HepG2 (cell line): Measurements from ENCODE around the gene C1QTNF1. TPM values are rescaled to one million over a fixed set of nuclear protein-coding genes. Genes with fewer than 3 reads are reported as not detected.

ENCODE experiments used
- ATAC-seq: fragments of 200-7000 bp; cut with Tn5 transposase; 3 replicates; pipeline ENCODE4 v1.9.1; 2020; ENCODE audit warnings: mild to moderate bottlenecking, moderate library complexity
- BruUV-seq: library from RNA; stranded (reverse); fragments of 400-500 nt; replicated peaks from 2 replicates; lab custom pipeline; 2021; lab: Mats Ljungman, UMichigan
- CTCF ChIA-PET: fragments of 300-600 bp; formaldehyde crosslinking; extraction: SDS; loops from one replicate; lab custom pipeline; 2021; ENCODE audit warnings: low total read pairs, inconsistent platforms, low intra/inter-chr PET ratio; lab: Yijun Ruan, JAX
- POLR2A ChIA-PET: fragments of 350-600 bp; sonication (Branson Sonifier 250); formaldehyde crosslinking; loops from one replicate; lab custom pipeline; 2020; ENCODE audit warnings: antibody characterized with exemption, inconsistent platforms; lab: Yijun Ruan, JAX
- DNase-seq: peaks from one replicate; pipeline ENCODE4 v3.0.0-alpha.2; 2015; ENCODE audit warnings: low spot score
- FAIRE-seq: peaks from 3 replicates; lab custom pipeline; 2011; peaks lifted over from hg19 to GRCh38; lab: Jason Lieb, UNC
- H2AFZ ChIP-seq: one replicate; pipeline ENCODE4 v1.6.1; 2011; ENCODE audit warnings: low read length, inconsistent platforms
- H3K27ac ChIP-seq: fragments of 300-600 bp; 3 replicates; pipeline ENCODE4 v1.8.0; 2011; ENCODE audit warnings: mixed run types, mild to moderate bottlenecking, mixed read lengths, low read length, inconsistent platforms; ENCODE audit not compliant: insufficient read depth; ENCODE audit errors: extremely low read length
- H3K27me3 ChIP-seq, 2 experiments: fragments of 200-600 bp in 1 of 2; 2 replicates in 1 of 2; 3 replicates in 1 of 2; pipeline versions ENCODE4 v1.6.0 to v1.8.0; 2011; ENCODE audit warnings: low read length in 2 of 2, mild to moderate bottlenecking in 2 of 2, moderate library complexity in 2 of 2, inconsistent platforms in 1 of 2; ENCODE audit not compliant: insufficient read depth in 2 of 2, control insufficient read depth in 1 of 2
- H3K36me3 ChIP-seq, 2 experiments: fragments of 200-600 bp in 1 of 2; replicated peaks in 1 of 2; 2 replicates in 1 of 2; 3 replicates in 1 of 2; pipeline versions ENCODE4 v1.5.1 to v1.8.0; 2011; ENCODE audit warnings: low read length in 2 of 2, inconsistent platforms in 1 of 2; ENCODE audit not compliant: insufficient read depth in 2 of 2, control insufficient read depth in 1 of 2
- H3K4me1 ChIP-seq: 2 replicates; pipeline ENCODE4 v1.5.1; 2012; ENCODE audit warnings: low read length, inconsistent platforms; ENCODE audit not compliant: insufficient read depth
- H3K4me2 ChIP-seq: 2 replicates; pipeline ENCODE4 v1.6.0; 2011; ENCODE audit warnings: low read depth, low read length, inconsistent platforms
- H3K4me3 ChIP-seq, 3 experiments: fragments of 200-600 bp in 1 of 3; sonication (generic), shearing (Covaris generic) in 1 of 3; replicated peaks in 1 of 3; 2 replicates each; pipeline ENCODE4 v1.5.1; 2011 to 2016; ENCODE audit warnings: low read length in 3 of 3, inconsistent platforms in 2 of 3, low read depth in 2 of 3, mild to moderate bottlenecking in 2 of 3, control low read depth in 1 of 3, mixed read lengths in 1 of 3; ENCODE audit not compliant: insufficient read depth in 1 of 3
- H3K79me2 ChIP-seq: one replicate; pipeline ENCODE4 v1.6.1; 2011; ENCODE audit warnings: low read length, inconsistent platforms; ENCODE audit not compliant: insufficient read depth
- H3K9ac ChIP-seq: 2 replicates; pipeline ENCODE4 v1.6.0; 2011; ENCODE audit warnings: mild to moderate bottlenecking, low read depth, low read length, inconsistent platforms; ENCODE audit not compliant: insufficient read depth
- H3K9me3 ChIP-seq: 2 replicates; pipeline ENCODE4 v1.5.1; 2012; ENCODE audit warnings: mild to moderate bottlenecking, low read length
- H4K20me1 ChIP-seq: 2 replicates; pipeline ENCODE4 v1.6.0; 2011; ENCODE audit warnings: inconsistent platforms, mild to moderate bottlenecking, low read length, moderate library complexity; ENCODE audit not compliant: insufficient read depth
- AHDC1 ChIP-seq: sonication (generic); formaldehyde crosslinking; IDR thresholded peaks from 2 replicates; pipeline ENCODE4 v1.5.1; 2020; ENCODE audit warnings: mild to moderate bottlenecking, missing genetic modification reagents, borderline replicate concordance
- ZNF160 ChIP-seq: sonication (generic); formaldehyde crosslinking; IDR thresholded peaks from 2 replicates; pipeline ENCODE4 v1.8.0; 2022; ENCODE audit warnings: mild to moderate bottlenecking, inconsistent platforms, missing genetic modification reagents
- WGBS: methylation state at CpG from one replicate; pipeline ENCODE4 v1.1.6; 2017; ENCODE audit warnings: low lambda C conversion rate; 5-methylcytosine and 5-hydroxymethylcytosine counted together
- in situ Hi-C: cut with HindIII; loops from 2 replicates; pipeline ENCODE4 v1.10.0; 2017; ENCODE audit warnings: low pct_unique_long_range_greater_than_20kb; ENCODE audit not compliant: extremely low pct_ligation_motif_present
- intact Hi-C: fragments of 100-400 bp; cut with micrococcal nuclease; formaldehyde crosslinking; loops from one replicate; pipeline ENCODE4 v1.10.0; 2022; ENCODE audit not compliant: unreplicated experiment
- polyA plus RNA-seq, 8 experiments: library from polyadenylated mRNA; depleted of rRNA in 3 of 8; stranded (reverse) in 7 of 8; unstranded in 1 of 8; fragments of >200 nt; fragmentation: Illumina TruSeq in 4 of 8; extraction: Trizol in 4 of 8; gene quantifications; 2 replicates each; pipeline versions ENCODE4 v1.2.1 to v1.2.3, GENCODE V29; 2011 to 2016; ENCODE audit warnings: low read depth in 4 of 8, missing spikeins in 1 of 8, mixed read lengths in 1 of 8; ENCODE audit not compliant: insufficient read depth in 1 of 8
- total RNA-seq, 5 experiments: library from RNA; depleted of rRNA; stranded (reverse); fragments of >200 nt; fragmentation: Illumina TruSeq; extraction: Trizol; gene quantifications; 2 replicates each; pipeline ENCODE4 v1.2.3, GENCODE V29; 2016; ENCODE audit warnings: low read depth in 1 of 5

Gene C1QTNF1
- total and polyA plus RNA-seq, 2 of the 13 experiments (the other 11 are each of a cell fraction or from before 2014, with no cell fraction given) = 0.18 to 0.86 TPM

GRCh38 chr17:79031996-79032875 lies 8.3 kb downstream of the C1QTNF1 start:
- Histone ChIP-seq H2AFZ (no peak overlapping the region), H3K4me3 (no peak overlapping the region), H3K9me3 (no peaks in the 10 kb centered on the region), H3K27me3 (peaks cover 10 to 46% of the 10 kb centered on the region in 2 experiments; a peak in 4 of 5 replicates), H4K20me1 (no peaks in the 10 kb centered on the region), H3K4me1 (peaks cover 54% of the 10 kb centered on the region), H3K36me3 (no peaks in the 10 kb centered on the region), H3K27ac (no peak overlapping the region), H3K9ac (no peak overlapping the region), H3K4me2 (no peak overlapping the region), H3K79me2 (no peaks in the 10 kb centered on the region)
- intact Hi-C loops (no loop called here), in situ Hi-C loops (no loop called here)
- BruUV-seq = no TSS peak
- FAIRE-seq (no peak), DNase-seq (no peak), ATAC-seq (no peak)
- POLR2A ChIA-PET = interaction anchor here (1.4 kb wide), 2 partner anchors 9 to 42 kb away, joined by 4 to 5 read pairs; partner anchors contain the start of gene ENGASE
- CTCF ChIA-PET = no interaction called here
- TF ChIP-seq ZNF160 (CRISPR knock-in tag) (no peak), AHDC1 (CRISPR knock-in tag) (no peak)
- 47% methylated on average over 26 of the region's 26 CpGs for WGBS
